NCI-H2171 (cell line): ENCODE results near the gene SYNGR4.

Source experiments
- DNase-seq: peaks from one replicate; lab custom pipeline; 2025; lab: John Stamatoyannopoulos, UW

Gene SYNGR4

GRCh38 chr19:48396016-48396823 lies 32.1 kb downstream of the SYNGR4 start:
- DNase-seq, result no peak

- no peak for DNase-seq
These were observed 32.6 kb downstream of the SYNGR4 start for GRCh38 chr19:48396824-48397176.

GRCh38 chr19:48397263-48398101 lies 33.3 kb downstream of the SYNGR4 start:
- no peak for DNase-seq

- no peak for DNase-seq
These were observed 33.9 kb downstream of the SYNGR4 start for GRCh38 chr19:48398102-48398374.

- peak; percentile 93 for DNase-seq
These were observed 34.4 kb downstream of the SYNGR4 start for GRCh38 chr19:48398375-48399235.

- DNase-seq, result no peak
These were observed 36.0 kb downstream of the SYNGR4 start for GRCh38 chr19:48400018-48400742.

DNA sequence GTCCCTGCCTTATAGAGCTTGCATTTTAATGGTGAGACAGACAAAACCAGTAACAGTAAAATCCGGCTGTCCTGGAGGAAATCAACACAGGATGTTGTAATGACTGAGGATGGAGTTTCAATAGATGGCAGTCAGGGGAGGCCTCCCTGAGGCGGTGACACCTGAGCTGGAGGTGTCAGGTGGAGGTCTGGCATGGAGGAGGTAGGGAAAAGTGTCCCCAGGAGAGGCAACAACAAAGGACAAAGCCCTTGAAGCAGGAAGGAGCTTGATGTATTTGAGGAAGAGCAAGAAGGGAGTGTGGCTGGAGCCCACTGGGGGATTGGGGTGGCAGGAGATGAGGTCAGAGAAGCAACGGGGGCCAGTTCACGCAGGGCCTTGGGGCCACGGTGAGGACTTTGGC lies 37.1 kb downstream of the SYNGR4 start:
- DNase-seq, result no peak

DNA sequence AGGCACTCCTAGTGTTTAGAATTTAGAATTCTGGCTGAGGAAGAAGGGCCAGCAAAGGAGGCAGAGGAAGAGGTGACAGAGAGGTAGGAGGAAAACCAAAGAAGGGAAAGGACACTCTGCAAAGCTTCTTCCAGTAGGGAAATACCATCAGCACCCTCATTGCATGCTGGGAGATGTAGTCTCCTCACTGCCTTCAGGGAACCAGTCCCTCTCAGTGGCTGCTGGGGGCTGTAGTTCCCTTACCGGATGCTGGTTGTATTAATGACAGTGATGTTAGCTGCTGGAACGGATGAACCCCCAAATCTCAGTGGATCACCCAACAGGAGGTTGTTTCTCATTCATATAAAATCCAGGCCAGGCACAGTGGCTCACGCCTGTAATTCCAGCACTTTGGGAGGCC lies 39.4 kb downstream of the SYNGR4 start:
- DNase-seq, result peak; percentile 43

GRCh38 chr19:48405010-48405659 lies 41.0 kb downstream of the SYNGR4 start:
- DNase-seq, result no peak

DNA sequence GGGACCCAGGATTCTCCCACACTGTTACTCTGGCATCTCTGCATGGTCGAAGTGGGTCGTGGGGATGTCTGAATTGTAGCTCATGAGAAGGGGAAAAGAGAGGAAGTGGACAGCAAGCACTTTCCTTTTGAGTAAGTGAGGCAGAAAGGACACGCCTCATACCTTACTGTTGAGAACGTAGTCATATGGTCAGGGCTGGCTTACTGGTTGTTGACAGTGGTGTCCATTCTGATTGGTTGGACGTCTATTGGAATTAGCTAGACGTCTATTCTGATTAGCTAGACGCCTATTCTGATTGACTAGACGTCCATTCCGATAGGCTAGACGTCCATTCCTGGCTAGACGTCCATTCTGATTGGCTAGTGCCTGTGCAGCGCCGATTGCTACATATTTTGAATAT lies 41.7 kb downstream of the SYNGR4 start:
- DNase-seq, result no peak

DNA sequence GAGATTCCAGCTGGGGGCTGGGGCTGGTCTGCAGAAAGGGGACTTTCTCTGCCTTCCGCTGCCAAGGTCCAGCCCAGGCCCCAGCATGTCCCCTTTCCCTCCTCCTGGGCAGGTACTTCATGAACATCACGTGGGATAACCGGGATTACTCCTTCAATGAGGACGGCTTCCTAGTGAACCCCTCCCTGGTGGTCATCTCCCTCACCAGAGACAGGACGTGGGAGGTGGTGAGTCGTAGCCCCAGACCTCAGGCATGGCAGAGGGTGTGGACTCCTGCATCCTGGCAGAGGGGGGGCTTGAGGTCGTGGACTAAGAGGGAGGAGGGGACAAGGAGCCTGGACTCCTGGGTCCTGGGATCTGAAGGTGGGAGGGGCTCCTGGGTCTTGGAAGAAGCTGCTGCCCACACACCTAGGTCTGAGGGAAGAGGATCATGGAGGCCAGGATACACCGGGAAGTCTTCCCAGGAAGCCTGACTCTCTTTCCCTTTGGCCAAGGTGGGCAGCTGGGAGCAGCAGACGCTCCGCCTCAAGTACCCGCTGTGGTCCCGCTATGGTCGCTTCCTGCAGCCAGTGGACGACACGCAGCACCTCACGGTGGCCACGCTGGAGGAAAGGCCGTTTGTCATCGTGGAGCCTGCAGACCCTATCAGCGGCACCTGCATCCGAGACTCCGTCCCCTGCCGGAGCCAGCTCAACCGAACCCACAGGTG lies 49.9 kb downstream of the SYNGR4 start:
- DNase-seq, result no peak

GRCh38 chr19:48415395-48415794 lies 51.2 kb downstream of the SYNGR4 start:
- peak; percentile 51 for DNase-seq

DNA sequence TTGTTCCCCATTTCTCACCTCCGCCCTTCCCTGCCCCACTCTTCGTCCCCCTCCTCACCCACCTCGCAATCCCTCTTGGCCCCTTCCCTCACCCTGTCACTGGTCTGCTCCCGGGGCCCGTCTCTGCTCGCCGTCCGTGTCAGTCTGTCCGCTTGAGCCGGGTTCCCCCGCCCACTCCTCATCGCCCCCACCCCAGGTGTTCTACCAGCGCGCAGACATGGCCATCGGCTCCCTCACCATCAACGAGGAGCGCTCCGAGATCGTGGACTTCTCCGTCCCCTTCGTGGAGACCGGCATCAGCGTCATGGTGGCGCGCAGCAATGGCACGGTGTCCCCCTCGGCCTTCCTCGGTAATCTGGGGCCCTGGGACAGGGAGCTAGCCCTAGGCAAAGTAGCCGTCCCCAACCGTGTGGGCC lies 51.6 kb downstream of the SYNGR4 start:
- DNase-seq, result no peak

DNA sequence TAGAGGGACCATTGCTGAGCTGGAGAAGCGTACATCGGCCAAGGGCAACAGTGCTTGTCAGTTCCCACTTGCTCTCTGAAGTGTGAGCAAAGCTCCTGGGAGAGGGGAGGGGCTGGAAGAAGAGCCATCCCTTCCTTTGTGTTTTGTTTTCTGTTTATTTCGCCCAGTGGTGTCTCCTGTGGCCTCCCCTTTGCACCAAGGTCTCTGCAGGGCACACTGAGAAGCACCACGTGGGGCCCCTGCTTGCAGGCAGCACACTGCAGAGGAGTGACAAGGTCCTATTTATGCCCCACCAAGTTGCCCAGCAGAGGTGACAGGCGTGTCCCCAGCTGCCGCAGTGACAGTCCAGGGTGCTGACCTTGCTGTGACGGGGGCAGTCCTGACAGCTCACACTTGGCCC lies 53.3 kb downstream of the SYNGR4 start:
- DNase-seq, result no peak

- DNase-seq, result no peak
These were observed 54.3 kb downstream of the SYNGR4 start for GRCh38 chr19:48418317-48419064.

- peak; percentile 59 for DNase-seq
These were observed 55.2 kb downstream of the SYNGR4 start for GRCh38 chr19:48419158-48419920.

DNA sequence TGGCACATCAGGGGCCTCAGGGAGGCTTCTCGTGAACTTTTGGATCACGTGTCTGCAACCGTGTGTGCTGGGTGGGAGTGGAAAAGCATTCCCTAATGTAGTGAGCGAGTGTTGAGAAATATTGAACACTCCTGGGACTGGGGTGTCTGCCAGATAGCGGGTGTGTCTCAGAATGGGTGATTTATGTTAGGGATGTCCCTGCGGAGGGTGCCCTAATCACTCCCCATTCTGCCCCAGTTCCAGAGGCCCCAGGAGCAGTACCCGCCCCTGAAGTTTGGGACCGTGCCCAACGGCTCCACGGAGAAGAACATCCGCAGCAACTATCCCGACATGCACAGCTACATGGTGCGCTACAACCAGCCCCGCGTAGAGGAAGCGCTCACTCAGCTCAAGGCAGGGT lies 57.4 kb downstream of the SYNGR4 start:
- DNase-seq, result peak; percentile 50

DNA sequence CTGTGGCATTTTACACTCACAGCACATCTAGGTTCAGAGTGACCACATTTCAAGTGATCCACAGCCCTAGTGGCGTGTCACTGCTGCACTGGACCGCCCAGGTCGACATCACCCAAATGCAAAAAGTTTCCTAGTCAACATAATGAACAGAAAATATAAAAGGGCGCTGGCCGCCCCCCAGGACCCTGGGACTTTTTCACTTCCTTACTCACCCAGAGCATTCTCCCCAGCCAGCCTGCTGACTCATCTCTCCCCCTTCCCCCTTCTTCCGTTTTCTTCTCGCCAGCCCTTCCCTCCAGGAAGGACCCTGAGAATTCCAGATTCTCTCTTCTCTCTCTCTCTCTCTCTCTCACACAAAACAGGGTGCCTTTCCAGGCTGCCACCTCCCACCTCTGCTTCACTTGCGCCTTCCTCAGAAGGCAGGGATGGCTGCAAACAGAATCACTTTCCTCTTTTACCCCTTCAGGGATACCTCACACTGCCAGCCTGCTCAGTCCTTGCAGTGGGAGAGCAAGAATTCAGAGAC lies 60.6 kb downstream of the SYNGR4 start:
- no peak for DNase-seq
